ENCODE measurements around the gene MACROD1.

- TF ChIP-seq, protein P1, sequence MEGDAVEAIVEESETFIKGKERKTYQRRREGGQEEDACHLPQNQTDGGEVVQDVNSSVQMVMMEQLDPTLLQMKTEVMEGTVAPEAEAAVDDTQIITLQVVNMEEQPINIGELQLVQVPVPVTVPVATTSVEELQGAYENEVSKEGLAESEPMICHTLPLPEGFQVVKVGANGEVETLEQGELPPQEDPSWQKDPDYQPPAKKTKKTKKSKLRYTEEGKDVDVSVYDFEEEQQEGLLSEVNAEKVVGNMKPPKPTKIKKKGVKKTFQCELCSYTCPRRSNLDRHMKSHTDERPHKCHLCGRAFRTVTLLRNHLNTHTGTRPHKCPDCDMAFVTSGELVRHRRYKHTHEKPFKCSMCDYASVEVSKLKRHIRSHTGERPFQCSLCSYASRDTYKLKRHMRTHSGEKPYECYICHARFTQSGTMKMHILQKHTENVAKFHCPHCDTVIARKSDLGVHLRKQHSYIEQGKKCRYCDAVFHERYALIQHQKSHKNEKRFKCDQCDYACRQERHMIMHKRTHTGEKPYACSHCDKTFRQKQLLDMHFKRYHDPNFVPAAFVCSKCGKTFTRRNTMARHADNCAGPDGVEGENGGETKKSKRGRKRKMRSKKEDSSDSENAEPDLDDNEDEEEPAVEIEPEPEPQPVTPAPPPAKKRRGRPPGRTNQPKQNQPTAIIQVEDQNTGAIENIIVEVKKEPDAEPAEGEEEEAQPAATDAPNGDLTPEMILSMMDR (IDR thresholded peaks at IDR 0.05), result no peak
- no peak for TF ChIP-seq POLR2A (IDR thresholded peaks at IDR 0.05)
Measured at GRCh38 chr11:64036087-64037026, 129.6 kb downstream of the MACROD1 start.

All from adrenal gland (tissue), 5 donors.